ENCODE measurements around the gene CD101.

Gene CD101

DNA sequence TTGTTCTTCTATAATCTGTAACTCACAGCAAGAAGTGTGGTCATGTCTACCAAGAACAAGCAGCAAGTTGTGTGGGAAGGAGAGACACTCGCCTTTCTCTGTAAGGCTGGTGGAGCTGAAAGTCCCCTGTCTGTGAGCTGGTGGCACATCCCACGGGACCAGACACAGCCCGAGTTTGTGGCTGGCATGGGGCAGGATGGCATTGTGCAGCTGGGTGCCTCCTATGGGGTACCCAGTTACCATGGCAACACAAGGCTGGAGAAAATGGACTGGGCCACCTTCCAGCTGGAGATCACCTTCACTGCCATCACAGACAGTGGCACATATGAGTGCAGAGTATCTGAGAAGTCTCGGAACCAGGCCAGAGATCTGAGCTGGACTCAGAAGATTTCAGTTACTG lies 15.5 kb downstream of the CD101 start:
- DNase-seq (ENCODE audit: low read depth), result no peak

DNA sequence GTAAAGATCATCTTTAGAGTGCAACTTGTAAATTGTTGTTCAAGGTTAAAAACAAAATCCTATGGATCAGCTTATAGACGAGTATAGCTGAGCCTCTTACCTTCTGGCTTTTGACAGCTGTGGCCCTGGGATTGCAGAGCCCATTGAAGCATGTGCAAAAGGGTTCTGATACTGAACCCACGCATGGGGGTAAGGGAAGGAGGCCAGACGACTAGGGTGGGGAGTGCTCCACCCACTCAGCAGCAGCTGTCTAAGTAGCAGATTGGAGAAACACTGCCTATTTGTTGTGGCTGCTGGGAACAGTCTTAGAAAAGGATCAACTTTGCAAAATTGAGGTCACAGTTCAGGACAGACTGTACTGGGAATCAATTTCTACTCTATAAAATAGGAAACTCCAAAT lies 16.1 kb downstream of the CD101 start:
- DNase-seq (ENCODE audit: low read depth), result no peak

DNA sequence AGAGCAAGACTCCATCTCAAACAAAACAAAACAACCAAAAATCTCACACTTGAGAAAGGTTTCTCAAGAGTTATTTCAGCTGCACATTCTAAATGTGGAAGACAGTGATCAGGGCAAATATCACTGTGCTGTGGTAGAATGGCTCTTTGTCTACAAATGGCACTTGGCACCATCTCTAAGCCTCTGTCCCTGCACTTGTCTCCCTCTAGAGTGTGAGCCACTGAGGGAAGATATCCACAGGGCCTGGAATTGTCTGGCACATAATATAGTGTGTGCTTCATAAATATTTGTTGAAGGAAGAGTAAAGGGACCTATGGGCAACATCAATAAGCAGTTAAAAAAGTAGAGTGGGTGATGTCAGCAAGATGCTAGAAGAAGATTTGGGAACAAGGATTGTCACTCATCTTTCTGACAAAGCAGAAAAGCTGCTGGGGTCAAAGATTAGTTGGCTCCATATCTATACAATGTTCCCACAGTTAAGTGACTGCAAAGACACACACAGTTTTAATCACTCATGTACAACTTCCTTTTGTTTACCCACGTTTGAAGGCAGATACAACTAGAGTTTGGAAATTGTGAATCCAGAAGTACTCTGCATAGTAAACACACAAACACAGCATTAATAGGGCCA lies 19.1 kb downstream of the CD101 start:
- no peak for DNase-seq (ENCODE audit: low read depth)

DNA sequence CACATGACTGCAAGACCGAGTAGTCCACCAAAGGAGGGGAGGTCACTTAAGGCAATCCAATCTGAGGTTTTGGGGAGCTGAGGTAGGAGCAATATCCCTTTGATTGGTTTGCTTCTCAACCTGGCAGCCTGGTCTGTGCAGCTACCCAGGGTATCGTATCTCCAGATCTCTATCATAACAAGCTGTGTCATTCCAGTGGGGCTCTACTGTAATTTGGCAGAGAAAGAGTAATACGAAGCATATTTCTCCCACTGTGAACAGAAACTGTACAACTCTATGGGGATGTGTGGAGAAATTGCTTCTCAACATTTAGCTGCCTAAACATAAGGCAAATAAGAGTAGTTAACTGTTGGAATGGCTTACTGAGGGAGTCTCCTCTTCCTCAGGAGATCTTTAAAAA lies 20.6 kb downstream of the CD101 start:
- DNase-seq (ENCODE audit: low read depth), result no peak

DNA sequence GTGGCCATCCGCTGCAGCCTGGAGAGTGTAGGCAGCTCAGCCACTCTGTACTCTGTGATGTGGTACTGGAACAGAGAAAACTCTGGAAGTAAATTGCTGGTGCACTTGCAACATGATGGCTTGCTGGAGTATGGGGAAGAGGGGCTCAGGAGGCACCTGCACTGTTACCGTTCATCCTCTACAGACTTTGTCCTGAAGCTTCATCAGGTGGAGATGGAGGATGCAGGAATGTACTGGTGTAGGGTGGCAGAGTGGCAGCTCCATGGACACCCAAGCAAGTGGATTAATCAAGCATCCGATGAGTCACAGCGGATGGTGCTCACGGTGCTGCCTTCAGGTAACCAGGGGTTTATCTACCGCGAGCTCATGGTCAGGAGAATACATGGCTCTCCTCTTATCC lies 24.0 kb downstream of the CD101 start:
- no peak for DNase-seq (ENCODE audit: low read depth)

DNA sequence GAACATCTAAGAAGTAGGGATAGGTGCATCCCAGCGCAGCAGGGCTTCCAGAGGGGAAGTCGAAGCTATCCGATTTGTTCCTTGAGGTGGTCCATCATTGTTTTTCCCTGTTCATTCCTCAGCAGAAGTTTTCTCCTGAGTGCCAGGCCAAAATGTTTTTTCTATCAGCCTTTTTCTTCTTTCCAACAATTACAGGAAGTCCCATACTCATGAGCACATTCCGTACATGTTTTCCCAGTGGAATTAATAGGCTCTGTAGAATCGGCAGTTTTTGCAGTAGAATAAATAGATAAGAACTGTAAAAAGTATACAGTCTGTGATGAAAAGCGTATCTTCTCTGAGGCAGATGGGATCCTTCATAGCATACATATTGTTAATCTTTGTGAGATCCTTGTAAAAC lies 24.8 kb downstream of the CD101 start:
- no peak for DNase-seq (ENCODE audit: low read depth)

DNA sequence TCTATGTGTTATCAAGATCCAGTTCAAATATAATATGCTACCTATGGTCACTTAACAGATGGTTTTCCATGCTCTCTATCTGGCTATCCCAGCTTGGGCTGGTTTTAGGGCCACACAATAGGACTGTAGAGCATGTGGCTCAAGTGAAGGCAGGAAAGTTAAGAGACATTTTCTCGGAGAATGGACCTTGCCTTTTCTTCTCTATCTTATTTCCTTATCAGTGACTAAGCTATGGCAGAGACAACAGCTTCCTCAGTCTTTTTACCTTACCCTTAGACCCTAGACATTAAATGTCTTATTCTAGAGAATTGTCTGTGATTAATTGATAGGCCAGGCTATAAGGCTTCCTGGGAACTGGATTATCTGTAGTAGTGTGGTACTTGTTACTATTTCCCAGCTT lies 28.1 kb downstream of the CD101 start:
- no peak for DNase-seq (ENCODE audit: low read depth)

DNA sequence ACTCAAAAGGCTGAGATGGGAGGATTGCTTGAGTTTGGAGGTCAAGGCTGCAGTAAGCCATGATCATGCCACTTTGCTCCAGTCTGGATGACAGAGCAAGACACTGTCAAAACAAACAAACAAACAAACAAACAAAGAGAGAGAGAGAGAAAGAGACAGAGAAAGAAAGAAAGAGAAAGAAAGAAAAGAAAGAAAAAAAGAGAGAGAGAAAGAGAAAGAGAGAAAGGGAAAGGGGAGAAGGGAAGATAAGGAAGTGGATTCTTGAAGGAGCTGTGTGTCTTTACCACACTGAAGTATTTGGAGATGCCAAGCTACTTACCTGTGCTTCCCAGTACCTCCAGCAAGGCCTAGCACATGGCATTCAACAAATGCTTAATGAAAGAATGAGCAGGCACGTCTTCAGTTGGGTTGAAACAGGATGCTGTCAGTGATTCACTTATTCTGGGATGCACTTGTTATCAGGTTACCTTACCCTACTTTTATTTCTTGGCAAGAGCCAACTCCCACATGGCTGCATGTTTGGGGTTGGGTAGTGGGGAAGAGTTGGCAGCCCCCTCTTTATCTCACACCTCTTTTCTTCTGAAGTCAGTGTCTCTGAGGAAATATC lies 28.8 kb downstream of the CD101 start:
- no peak for DNase-seq (ENCODE audit: low read depth)

DNA sequence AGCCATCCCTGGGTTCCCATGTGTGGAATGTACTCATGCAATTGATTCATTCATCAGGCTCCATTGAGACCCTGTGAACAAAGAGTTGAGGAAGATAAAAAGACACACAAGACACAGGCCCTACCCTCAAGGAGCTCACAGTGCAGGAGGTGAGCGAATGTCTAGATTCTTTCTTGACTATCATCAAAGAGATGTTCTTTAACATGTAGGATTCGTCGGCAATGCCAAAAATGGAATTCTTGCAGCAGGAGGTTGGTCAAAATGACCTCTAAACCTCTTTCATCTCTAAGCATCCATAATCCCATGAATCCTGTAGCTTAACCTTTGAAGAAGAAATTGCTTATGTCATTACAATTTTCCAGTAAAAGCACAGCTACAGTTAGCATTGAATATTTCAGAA lies 30.7 kb downstream of the CD101 start:
- no peak for DNase-seq (ENCODE audit: low read depth)

DNA sequence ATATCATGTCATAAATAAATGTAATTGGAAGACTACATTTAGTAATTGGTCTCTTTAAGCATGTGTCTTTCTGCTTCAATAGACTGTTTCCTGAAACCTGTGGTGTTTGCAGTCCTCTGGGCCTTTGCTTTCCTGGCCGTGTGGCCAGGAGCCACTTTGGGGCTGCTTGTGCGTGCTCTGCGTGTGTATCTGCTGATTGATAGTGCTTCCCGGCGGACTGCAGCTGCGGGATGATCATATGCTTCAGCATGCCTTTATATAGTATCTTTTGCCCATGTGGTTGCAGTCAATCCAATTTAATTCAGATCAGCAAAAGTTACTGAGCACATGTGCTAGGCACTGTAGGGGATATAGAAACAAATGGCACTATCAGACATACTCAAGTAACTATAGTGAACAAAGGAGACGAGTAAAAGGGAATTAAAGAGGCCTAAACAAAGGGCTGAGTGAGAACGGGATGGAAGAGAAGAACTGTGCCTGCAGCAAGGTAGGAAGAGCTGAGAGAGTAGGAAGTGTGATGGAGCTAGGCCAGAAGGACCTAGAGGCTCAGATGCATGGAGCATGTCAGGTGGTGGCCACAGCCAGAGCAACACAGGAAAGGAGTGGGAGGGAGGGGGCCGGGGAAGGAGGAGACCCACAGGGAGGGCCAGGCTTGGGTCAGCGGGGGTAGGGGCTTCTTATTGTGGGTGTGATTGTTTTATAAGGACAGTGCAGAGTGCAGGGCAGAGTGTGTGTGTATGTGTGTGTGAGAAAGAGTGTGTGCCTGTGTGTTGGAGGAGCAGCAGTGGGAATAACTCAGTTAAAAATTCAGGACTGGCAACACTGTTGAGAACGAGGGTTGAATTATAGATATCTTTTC lies 31.4 kb downstream of the CD101 start:
- DNase-seq (ENCODE audit: low read depth), result no peak

DNA sequence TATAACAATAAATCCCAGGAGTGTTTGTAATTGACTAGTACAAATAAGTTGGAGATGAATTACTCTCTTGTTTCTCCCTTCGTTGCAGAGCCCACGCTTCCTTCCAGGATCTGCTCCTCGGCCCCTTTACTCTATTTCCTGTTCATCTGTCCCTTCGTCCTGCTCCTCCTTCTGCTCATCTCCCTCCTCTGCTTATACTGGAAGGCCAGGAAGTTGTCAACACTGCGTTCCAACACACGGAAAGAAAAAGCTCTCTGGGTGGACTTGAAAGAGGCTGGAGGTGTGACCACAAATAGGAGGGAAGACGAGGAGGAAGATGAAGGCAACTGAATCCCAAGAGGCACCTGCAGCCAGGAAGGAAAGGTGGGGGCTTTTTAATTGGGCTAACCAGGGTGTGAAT lies 32.2 kb downstream of the CD101 start:
- no peak for DNase-seq (ENCODE audit: low read depth)

DNA sequence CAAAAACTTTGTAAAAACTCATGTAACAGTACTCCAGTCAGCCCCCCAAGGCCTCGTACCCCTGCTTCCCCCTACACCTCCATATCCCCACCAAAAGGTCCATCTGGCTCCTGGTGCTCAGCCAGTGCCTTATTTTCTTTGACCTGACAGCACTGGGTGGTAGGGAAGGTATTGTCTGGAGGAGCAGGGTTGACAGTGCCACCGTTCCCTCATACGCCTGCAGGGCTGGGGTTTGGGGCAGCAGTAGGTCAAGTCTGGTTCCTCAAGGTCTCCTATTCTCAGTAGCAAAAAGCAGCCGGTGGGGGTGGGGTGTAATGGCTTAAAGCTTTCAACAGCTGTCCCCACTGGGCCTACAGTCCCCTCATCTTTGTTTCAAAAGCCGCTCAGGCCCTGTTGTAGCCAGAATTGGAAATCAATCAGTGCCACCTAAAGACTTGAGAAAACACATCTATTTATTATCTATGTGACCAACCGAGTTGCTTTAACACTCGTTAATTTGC lies 33.3 kb downstream of the CD101 start:
- no peak for DNase-seq (ENCODE audit: low read depth)

DNA sequence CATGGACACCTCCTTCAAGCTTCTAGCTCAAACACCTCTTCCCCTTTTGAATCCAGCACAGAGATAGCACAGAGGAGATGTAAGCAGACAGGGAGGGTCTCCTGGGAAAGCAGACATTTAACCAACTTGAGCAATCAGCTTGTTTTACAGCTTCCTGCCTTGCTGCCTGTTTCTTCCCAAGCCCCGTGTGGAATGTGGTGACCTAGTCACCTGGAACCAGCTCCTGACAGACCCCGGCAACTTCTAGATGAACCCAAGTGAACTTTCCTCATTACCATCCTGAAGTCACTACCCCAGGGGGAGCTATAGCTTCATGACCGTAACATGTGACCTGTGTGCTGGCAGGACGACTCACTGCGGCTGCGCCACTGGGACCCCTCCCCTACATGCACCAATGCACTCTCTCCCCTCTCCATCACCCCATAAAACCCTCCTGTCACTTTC lies 34.5 kb downstream of the CD101 start:
- DNase-seq (ENCODE audit: low read depth), result no peak

DNA sequence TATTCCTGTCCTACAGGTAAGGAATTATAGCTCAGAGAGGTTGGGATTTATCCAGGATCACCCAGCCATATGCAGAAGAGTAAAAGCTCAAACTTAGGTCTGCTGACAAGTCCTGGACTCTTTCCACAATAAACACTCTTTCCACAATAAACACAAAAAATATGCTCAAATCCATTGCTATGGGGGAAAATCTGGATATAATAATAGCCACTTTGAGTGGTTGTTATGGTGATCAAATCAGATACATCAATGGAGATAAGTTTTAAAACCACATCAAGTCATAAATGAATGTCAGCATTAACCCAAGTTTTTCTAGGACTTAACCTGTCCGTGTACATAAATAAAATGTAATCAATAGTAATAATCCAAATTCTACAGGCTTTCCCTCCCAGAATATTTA lies 36.2 kb downstream of the CD101 start:
- DNase-seq (ENCODE audit: low read depth), result no peak

DNA sequence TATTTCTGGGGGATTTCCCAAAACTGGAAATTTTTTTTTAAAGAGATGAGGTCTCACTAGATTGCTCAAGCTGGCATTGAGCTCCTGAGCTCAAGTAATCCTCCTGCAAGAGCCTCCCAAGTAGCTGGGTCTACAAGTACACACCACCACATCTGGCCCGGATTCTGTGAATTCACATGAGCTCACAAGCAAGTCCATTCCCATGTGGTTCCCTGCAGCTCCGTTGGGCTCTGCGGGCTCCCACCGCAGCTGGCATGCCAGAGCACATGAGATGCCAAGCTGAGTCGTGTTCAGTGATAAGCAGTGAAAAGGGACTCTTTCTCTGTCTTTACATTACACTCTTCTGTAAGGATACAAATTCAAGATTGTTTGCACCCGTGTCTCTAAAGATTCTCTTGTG lies 36.7 kb downstream of the CD101 start:
- no peak for DNase-seq (ENCODE audit: low read depth)

DNA sequence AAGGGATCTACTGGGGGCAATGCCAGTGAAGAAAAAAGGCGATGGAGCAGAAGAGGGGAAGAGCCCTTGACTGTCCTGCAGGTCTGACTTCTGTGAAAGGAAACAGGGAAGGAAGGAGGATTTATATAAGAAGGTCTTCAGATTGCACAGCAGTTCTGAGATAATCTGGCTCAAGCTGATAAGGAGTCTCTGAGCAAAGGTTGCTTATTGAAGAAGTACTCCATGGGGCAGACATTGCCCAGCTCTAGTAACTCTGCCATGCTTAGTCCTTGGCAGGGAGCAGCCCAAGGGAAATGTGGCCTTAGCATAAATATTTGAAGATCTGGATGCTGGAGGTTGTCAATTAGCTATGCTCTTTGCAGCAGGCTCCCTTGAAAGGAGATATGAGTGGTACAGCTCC lies 42.7 kb downstream of the CD101 start:
- no peak for DNase-seq (ENCODE audit: low read depth)

DNA sequence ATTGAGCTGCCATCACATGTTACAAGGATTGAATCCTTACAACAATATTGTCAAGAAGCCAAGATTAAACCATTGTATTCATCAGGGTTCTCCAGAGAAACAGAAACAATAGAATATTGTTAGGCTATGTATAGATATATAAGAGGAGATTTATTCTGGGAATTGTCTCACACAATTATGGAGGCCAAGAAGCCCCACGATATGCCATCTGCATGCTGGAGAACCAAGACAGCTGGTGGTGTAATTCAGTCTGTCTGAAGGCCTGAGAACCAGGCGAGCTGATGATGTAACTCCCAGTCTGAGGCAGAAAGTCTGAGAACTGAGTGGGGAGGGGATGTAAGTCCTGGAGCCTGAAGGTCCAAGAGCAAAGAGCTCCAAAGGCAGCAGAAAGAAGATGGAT lies 44.1 kb downstream of the CD101 start:
- DNase-seq (ENCODE audit: low read depth), result no peak

DNA sequence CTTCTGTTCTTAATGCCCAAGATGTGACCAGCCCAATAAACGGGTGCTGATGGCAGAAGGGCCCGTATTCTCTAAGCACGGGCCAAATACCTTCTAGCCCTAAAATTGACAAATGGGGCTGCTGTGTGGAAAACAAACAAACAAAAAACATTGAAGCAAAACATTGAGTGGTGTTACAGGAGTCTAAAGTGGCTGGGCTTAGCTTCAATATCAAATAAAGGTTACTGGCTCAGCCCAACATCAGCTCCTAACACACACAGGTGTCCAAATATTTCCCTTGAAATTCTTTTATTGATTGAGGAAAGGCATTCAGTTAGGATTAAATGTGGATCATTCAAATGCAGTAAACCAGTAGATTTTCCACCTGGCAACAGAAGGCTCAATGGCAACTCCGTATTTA lies 45.2 kb downstream of the CD101 start:
- DNase-seq (ENCODE audit: low read depth), result no peak

DNA sequence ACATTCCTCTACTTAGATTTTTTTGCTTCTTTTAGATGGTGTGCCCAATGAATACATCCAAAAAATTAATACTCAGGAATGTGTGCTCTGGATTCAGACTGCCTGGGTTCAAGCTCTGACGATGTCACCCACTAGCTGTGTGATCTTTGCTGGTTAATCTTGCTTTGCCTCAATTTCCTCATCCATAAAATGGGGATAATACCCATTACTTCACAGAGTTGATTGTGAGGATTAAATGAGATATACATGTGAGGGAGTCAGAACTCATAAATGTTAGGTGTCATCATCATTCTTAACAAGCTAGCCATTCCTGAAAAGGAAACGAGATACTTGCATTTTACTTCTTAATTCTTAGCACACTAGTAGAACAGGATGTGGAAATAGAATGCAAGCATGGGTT lies 45.7 kb downstream of the CD101 start:
- no peak for DNase-seq (ENCODE audit: low read depth)

DNA sequence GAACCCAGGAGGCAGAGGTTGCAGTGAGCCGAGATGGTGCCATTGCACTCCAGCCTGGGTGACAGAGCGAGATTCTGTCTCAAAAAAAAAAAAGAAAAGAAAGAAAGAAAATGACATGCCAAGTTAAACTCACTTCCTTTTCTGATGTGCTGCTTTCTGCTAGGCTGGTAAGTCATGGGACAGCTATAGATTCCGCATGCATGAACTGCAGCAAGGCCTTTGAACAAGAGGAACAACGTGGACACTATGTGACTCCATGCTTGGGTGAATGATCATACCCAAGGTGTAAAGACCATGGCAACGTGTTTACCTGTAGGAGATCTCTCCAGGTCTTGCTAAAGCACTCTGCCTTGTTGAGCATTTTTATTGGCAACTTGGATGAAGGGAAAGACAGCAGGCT lies 48.3 kb downstream of the CD101 start:
- no peak for DNase-seq (ENCODE audit: low read depth)

DNA sequence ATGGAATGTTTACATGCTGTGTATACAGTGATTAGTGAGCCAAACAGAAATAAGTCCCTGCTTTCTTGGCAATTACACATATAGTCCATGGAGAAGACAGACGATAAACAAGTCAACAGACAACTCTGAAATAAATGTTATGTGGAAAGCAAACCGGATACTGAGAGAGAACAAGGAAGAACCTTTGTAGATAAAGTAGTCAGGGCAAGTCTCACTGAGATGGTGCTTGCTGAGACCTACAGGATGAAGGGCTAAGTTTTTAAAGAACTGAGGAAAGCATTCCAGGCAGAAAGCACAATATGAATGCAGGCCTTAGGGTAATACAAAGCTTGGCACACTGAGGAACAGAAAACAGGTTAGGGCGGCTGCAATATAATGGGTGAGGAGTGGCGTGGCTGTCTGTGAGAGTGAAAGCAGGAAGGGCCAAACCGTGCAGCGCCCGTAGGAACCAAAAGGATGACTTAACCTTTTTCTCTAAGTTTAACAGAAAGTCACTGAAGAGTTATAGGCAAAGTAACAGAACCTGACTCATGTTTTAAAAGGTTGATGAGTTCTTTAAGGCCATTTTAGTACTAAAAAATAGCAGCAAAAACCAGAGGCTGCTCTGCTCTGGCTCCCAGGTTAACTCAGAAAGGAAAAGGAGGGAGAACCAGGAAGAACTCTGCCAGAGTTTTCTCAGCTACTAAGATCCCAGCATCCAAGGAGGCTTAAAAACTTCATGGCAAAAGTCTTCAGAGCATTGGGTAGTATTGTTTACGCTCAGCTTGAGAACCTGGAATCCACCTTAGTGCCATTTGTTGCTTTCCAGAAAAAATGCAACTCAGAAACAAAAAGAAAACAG lies 49.9 kb downstream of the CD101 start:
- no peak for DNase-seq (ENCODE audit: low read depth)

DNA sequence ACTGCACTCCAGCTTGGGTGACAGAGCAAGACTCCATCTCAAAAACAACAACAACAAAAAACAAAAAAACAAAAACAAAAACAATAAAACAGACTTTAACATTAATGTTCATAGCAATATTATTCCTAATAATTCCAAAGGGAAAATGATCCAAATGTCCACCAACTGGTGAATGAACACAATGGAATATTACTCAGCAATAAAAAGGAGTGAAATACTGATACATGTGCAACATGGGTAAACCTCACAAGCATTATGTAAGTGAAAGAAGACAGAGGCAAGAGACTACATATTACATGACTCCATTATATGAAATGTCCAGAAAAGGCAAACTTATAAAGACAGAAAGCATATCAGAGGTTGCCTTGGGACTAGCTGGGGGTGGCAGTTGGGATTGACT lies 52.5 kb downstream of the CD101 start:
- no peak for DNase-seq (ENCODE audit: low read depth)
